Stimulated activated naive CD8-positive, alpha-beta T cell treated with anti-CD3 and anti-CD28 coated beads, Interleukin-15, Interleukin-2, amounts not matched to agents 100 ng/mL and 50 ng/mL, for 24 hours (primary cell): ENCODE data around the gene ABCC3.
A peak's percentile ranks its signal among the peaks of the same experiment; 100 is the strongest.

Experiments
- H3K27ac Mint-ChIP-seq: one replicate; pipeline ENCODE4 v1.8.0; 2021; ENCODE audit warnings: mild to moderate bottlenecking, mixed read lengths
- H3K27me3 Mint-ChIP-seq: one replicate; pipeline ENCODE4 v1.8.0; 2021; ENCODE audit warnings: mixed read lengths
- H3K36me3 Mint-ChIP-seq: one replicate; pipeline ENCODE4 v1.8.0; 2021; ENCODE audit warnings: low read depth, mixed read lengths
- H3K4me1 Mint-ChIP-seq: one replicate; pipeline ENCODE4 v1.8.0; 2021; ENCODE audit warnings: low read depth, mixed read lengths
- H3K4me3 Mint-ChIP-seq: one replicate; pipeline ENCODE4 v1.8.0; 2021; ENCODE audit warnings: mild to moderate bottlenecking, mixed read lengths
- H3K9me3 Mint-ChIP-seq: one replicate; pipeline ENCODE4 v1.8.0; 2021; ENCODE audit warnings: mixed read lengths

ABCC3 gene

DNA sequence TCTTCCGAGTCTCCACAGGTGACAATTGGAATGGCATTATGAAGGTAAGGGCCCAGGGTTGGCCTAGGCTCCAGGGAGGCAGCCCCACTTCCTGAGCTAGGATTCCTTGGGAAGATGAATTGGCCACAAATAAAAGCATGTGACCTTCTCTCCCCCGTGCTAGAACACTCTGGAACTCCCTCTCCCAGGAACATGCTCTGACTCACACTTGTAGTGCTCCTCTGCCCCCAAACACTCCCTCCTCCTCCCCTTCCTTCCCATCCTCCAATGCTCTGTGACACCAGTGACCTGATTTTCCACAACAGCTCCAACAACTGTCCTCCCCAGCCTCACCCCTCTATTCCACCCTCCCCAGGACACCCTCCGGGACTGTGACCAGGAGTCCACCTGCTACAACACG, 16.4 kb upstream of the ABCC3 start:
- Mint-ChIP-seq H3K4me1 (peaks cover 6% of the 10 kb centered on the region), H3K36me3 (no peaks in the 10 kb centered on the region), H3K27me3 (peaks cover 8% of the 10 kb centered on the region), H3K27ac (no peak overlapping the region), H3K4me3 (no peak overlapping the region), H3K9me3 (no peaks in the 10 kb centered on the region)

DNA sequence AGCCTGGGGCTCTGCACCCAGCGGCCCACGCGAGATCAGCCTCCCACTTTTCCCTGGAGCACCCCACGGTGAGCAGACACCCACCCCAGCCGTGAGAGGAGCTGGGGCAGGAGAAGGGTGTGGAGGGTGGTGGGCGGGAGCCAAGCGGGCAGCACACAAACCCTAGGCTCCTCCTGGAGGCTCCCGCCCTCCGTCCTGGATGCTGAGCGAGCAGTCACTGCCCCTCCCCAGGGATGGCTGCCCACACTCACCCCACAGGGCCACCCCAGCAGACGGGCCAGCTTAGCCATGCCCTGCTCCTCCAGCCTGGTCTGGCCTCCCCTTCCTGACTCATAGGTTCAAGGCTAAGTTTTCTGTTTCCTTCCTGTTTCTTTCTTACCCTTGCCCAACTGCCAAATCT, 15.7 kb upstream of the ABCC3 start:
- Mint-ChIP-seq H3K9me3 (no peaks in the 10 kb centered on the region), H3K27me3 (peaks cover 11% of the 10 kb centered on the region), H3K4me3 (no peak overlapping the region), H3K27ac (no peak overlapping the region), H3K36me3 (no peaks in the 10 kb centered on the region), H3K4me1 (peaks cover 5% of the 10 kb centered on the region)

DNA sequence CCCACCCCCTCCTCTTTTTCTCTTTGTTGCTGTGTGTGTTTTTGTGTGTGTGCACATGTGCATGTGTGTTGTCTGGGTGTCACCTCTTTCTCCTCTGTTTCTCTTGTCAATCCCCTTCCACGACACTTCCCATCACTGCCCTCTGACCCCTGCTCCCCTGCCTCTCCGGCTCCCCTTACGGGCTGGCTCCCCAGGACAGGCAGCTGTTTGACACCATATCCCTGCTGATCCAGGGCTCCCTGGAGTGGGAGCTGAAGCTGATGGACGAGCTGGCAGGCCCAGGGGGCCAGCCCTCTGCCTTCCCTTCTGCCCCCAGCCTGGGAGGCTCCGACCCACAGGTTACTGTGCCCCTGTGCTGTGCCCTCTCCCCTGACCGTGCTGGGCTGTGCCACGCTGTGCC, 15.2 kb upstream of the ABCC3 start:
- H3K4me1 Mint-ChIP-seq, result no peaks in the 10 kb centered on the region
- H3K9me3 Mint-ChIP-seq, result no peaks in the 10 kb centered on the region
- peaks cover 9% of the 10 kb centered on the region for H3K27me3 Mint-ChIP-seq
- no peak overlapping the region for H3K27ac Mint-ChIP-seq
- H3K36me3 Mint-ChIP-seq, result no peaks in the 10 kb centered on the region
- H3K4me3 Mint-ChIP-seq, result no peak overlapping the region

DNA sequence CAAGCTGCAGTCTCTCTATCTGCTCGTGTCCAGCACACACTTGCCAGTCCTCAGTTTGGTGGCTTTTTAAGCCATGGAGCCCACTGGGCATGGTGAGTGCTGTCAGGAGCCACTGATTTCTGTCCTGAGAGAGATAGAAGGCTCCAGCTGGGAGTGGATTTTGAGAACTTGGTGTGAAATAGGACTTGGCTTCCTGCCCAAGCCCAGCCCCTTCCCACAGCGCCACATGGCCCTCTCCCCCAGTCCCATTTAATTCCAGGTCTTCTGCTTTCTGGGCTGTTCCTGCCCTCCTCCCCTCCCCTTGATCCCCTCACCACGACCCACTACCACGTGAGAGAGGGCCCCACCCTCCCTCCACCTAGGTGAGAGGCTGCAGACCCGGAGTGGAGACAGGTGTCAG, 14.4 kb upstream of the ABCC3 start:
- Mint-ChIP-seq H3K4me1 (no peaks in the 10 kb centered on the region), H3K36me3 (no peaks in the 10 kb centered on the region), H3K27ac (no peak overlapping the region), H3K9me3 (no peaks in the 10 kb centered on the region), H3K27me3 (peaks cover 9% of the 10 kb centered on the region), H3K4me3 (no peak overlapping the region)

DNA sequence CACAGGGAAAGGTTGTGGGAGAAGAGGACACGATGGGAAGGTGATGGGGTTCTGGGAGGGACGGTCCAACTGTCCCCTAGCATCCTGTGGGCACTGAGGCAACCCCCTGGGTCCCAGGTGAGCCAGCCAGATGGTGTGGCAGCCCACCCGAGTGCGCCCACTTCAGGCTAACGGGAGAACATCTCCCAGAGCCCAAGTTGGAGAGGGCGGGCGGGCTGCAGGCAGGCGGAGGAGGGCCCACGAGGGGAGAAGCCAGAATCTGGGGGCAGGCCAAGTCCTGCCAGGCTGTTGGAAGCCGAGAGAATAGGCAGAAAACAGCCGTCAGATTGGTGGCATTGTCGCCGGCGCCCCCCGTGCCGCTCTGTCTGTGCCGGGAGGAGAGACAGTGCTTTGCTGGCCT, 13.8 kb upstream of the ABCC3 start:
- H3K4me1 Mint-ChIP-seq, result no peaks in the 10 kb centered on the region

DNA sequence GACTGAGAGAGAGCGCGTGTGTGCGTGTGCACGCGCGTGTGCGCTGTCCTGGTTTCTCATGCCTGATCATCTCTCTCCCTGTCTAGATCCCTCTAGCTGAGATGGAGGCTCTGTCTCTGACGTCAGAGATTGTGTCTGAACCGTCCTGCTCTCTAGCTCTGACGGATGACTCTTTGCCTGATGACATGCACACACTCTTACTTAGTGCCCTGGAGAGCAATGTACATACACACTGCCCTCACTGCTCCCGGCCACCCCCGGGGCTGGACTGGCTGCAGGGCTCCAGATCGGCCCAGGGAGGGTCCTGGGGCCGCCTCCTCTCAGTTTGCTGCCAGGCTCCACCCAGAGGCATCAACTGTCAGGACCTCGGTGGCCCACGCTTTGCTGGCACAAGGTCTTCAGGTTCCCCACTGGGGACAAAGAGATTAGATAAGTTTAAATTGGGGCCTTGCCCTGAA, 13.1 kb upstream of the ABCC3 start:
- Mint-ChIP-seq H3K27me3 (peaks cover 9% of the 10 kb centered on the region), H3K4me3 (no peak overlapping the region), H3K4me1 (no peaks in the 10 kb centered on the region)

More for the DNA sequence above, 13.8 kb upstream of the ABCC3 start:
- peaks cover 9% of the 10 kb centered on the region for H3K27me3 Mint-ChIP-seq
- H3K36me3 Mint-ChIP-seq, result no peaks in the 10 kb centered on the region
- no peak overlapping the region for H3K4me3 Mint-ChIP-seq
- H3K27ac Mint-ChIP-seq, result no peak overlapping the region
- no peaks in the 10 kb centered on the region for H3K9me3 Mint-ChIP-seq

DNA sequence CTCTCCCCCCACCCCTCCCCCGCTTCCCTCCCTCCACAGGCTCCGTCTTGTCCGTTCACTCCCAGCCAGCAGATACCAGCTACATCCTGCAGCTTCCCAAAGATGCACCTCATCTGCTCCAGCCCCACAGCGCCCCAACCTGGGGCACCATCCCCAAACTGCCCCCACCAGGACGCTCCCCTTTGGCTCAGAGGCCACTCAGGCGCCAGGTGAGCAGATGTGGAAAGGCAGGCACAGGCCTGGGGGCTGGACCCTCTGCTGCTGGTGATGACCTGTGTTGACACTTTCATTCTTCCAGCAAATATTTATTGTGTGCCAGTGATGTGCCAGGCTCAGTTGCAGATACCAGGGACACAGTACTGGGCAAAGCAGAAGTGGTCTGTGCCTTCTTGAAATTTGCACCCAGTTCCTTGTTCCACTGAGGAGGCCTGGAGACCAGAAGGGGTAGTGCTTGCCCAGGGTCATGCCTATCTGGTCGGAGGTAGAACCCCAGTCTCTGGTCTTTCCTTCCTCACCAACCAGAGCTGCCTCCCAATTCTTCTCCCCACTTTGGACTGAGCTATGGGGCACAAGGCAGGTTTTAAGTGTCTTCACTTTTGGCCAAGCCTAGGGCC, 10.3 kb upstream of the ABCC3 start:
- H3K27me3 Mint-ChIP-seq, result peaks cover 25% of the 10 kb centered on the region
- no peaks in the 10 kb centered on the region for H3K9me3 Mint-ChIP-seq
- no peaks in the 10 kb centered on the region for H3K4me1 Mint-ChIP-seq
- no peak overlapping the region for H3K27ac Mint-ChIP-seq
- no peak overlapping the region for H3K4me3 Mint-ChIP-seq
- H3K36me3 Mint-ChIP-seq, result no peaks in the 10 kb centered on the region

More for the DNA sequence above, 13.1 kb upstream of the ABCC3 start:
- Mint-ChIP-seq H3K36me3 (no peaks in the 10 kb centered on the region), H3K9me3 (no peaks in the 10 kb centered on the region), H3K27ac (no peak overlapping the region)

DNA sequence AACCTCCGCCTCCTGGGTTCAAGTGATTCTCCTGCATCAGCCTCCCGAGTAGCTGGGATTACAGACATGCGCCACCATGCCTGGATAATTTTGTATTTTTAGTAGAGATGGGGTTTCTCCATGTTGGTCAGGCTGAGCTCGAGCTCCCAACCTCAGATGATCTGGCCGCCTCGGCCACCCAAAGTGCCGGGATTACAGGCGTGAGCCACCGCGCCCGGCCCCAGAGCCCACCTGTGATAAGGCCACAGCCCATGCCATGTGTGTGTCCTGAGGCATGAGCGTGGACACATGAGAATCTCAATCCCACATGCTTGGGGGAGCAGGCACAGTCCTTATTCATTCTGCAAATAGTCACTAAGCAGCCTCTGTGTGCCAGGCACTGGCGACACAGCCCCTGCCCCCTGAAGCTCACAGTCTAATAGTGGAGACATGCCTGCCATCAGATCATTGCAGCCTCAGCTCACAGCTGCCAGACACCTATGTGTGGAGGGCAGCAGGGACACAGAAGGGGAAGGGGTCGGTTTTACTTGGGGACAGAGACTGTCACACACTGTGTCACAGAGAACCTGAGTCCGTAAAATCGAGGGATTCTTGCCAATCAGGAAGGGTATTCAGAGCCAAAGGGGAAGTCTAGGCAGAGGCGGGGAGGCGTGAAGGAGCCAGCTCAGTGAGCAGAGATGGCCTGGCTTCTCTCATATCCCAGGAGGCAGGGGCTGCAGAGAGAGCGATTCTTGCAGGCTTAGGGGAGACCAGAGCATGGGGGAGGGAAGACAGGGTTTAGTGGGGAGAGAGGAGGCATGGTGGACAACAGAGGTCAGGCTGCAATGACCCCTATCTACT, 9.4 kb upstream of the ABCC3 start:
- peaks cover 26% of the 10 kb centered on the region for H3K27me3 Mint-ChIP-seq
- no peaks in the 10 kb centered on the region for H3K9me3 Mint-ChIP-seq
- no peaks in the 10 kb centered on the region for H3K36me3 Mint-ChIP-seq
- H3K4me1 Mint-ChIP-seq, result no peaks in the 10 kb centered on the region
- H3K4me3 Mint-ChIP-seq, result no peak overlapping the region
- no peak overlapping the region for H3K27ac Mint-ChIP-seq

DNA sequence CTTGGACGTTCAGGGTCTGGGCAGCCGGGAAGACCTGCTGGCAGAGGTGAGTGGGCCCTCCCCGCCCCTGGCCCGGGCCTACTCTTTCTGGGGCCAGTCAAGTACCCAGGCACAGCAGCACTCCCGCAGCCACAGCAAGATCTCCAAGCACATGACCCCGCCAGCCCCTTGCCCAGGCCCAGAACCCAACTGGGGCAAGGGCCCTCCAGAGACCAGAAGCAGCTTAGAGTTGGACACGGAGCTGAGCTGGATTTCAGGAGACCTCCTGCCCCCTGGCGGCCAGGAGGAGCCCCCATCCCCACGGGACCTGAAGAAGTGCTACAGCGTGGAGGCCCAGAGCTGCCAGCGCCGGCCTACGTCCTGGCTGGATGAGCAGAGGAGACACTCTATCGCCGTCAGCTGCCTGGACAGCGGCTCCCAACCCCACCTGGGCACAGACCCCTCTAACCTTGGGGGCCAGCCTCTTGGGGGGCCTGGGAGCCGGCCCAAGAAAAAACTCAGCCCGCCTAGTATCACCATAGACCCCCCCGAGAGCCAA, 8.6 kb upstream of the ABCC3 start:
- H3K4me1 Mint-ChIP-seq, result no peaks in the 10 kb centered on the region
- H3K36me3 Mint-ChIP-seq, result no peaks in the 10 kb centered on the region

DNA sequence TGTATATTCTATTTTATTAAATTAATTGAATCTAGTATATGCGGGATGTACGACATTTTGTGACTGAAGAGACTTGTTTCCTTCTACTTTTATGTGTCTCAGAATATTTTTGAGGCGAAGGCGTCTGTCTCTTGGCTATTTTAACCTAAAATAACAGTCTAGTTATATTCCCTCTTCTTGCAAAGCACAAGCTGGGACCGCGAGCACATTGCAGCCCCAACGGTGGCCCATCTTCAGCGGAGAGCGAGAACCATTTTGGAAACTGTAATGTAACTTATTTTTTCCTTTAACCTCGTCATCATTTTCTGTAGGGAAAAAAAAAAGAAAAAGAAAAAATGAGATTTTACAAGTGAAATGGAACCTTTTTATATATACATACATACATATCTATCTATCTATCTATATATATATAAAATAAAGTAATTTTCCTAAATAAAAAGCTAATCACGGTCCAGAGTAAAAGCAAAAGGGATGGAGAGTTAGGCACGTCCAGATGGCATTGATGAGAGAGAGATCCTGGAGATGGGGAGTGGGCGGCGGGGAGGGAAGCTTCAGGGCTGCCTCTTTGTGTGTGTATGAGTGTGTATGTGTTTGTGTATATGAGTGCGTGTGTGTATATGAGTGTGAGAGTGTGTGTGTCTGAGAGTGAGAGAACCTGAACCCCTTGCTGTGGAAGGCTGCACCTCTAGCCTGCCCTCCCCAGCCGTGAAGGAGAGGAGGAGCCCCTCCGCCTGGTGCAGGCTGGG, 7.5 kb upstream of the ABCC3 start:
- H3K4me1 Mint-ChIP-seq, result no peaks in the 10 kb centered on the region
- no peaks in the 10 kb centered on the region for H3K36me3 Mint-ChIP-seq
- H3K4me3 Mint-ChIP-seq, result no peak overlapping the region
- no peaks in the 10 kb centered on the region for H3K9me3 Mint-ChIP-seq
- peaks cover 35% of the 10 kb centered on the region for H3K27me3 Mint-ChIP-seq
- peak overlapping the region; percentile 26 for H3K27ac Mint-ChIP-seq

More for the DNA sequence above, 8.6 kb upstream of the ABCC3 start:
- Mint-ChIP-seq H3K27ac (no peak overlapping the region), H3K4me3 (no peak overlapping the region), H3K27me3 (peaks cover 31% of the 10 kb centered on the region), H3K9me3 (no peaks in the 10 kb centered on the region)

DNA sequence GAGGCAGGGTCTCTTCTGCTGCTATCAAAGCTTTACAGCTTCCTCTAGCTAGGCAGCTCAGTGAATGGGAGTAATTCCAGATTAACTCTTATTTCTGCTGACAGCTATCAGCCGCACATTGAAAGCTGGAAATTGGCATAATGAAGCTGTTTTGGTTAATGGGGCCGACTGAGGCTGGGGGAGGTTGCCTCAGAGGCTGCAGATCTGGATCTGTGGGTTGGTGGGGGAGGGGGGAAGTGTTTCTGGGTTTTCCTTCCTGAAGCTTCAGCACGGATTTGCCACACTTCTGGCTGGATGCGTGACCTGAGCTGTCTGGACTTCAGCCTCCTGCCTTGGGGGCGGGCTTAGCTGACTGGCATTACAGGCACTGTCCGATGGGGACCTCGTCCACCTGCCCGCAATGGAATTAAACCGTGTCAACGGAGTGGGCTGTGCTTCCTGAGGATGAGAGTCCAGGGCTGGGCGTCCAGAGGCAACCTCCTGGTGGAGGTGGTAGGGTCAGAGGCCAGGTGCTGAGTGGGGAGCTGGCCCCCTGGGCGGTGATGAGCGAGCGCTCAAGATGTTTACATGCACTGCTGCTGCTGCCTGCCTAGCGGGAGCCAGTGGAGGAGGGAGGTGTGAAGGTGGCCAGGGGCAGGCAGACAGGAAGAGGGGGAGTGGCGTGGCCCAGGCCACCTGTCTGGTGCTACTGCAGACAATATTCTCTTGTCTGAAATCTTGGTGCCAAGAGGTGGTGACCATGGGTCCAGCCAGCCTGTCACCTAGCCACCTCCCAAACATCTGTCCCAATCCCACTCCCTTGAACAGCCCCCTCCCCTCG, 6.7 kb upstream of the ABCC3 start:
- H3K4me1 Mint-ChIP-seq, result no peaks in the 10 kb centered on the region
- H3K27me3 Mint-ChIP-seq, result peaks cover 43% of the 10 kb centered on the region
- H3K27ac Mint-ChIP-seq, result peak overlapping the region; percentile 26
- no peaks in the 10 kb centered on the region for H3K36me3 Mint-ChIP-seq
- H3K9me3 Mint-ChIP-seq, result no peaks in the 10 kb centered on the region
- H3K4me3 Mint-ChIP-seq, result no peak overlapping the region

DNA sequence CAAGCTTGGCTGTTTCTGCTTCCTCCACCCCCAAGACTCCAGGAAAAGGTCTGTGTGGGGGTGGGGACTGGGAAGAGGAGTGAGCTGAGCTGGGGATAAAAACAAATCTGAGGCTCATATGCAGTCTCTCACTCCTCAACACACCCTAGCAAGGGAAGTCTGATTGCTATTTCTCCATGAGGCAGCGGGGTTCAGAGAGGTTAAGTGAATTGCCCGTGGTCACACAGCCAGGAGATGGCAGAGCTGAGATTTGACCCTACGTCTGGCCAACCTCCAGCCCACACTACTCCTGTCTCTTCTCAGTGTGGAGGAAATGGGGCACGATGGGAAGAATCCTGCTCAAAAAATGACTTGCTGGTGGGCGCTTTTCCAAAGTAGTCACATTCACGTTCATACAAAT, 4.8 kb upstream of the ABCC3 start:
- Mint-ChIP-seq H3K9me3 (no peaks in the 10 kb centered on the region), H3K4me3 (no peak overlapping the region), H3K27me3 (peaks cover 55% of the 10 kb centered on the region)

DNA sequence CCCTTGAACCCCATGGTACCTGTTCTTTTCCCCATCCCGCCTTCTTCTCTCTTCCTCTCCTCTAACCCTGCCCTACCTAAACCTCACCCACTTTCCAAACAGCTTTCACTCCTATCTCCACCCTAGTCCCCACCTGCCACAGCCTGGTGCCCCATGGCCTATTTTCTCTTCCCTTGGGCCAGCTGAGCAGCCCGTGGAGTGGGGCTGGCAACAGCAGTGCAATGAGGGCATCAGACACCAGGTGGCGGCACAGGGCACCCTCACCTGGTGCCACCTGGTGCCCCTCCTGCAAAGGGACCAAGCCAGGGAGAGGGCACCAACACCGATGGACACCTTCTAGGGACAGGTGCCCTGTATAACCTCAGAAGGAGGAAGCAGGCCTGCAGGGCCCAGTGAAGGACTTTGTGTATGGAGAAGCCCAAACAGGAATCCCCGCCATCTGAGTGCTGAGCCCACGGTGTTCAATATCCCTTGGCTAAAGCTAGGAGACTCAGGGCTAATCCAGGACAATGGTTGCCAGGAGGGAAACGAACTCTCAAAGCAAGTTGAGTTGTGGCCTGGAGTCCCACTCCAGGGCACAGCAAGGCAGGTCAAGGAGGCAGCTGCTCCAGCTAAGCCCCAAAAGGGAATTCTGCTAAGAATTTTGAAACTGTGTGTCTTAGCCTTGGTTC, 4.0 kb upstream of the ABCC3 start:
- Mint-ChIP-seq H3K9me3 (no peaks in the 10 kb centered on the region), H3K27ac (no peak overlapping the region), H3K4me3 (no peak overlapping the region), H3K27me3 (peaks cover 60% of the 10 kb centered on the region), H3K36me3 (no peaks in the 10 kb centered on the region), H3K4me1 (peaks cover 2% of the 10 kb centered on the region)

More for the DNA sequence above, 4.8 kb upstream of the ABCC3 start:
- Mint-ChIP-seq H3K27ac (no peak overlapping the region), H3K36me3 (no peaks in the 10 kb centered on the region), H3K4me1 (peaks cover 2% of the 10 kb centered on the region)
